HG03521 (cell line): Measurements from ENCODE around the gene IREB2.

Experiments used
- ATAC-seq: cut with Tn5 transposase; IDR thresholded peaks from one replicate; pipeline ENCODE4 v1.9.1; 2021; ENCODE audit warnings: mild to moderate bottlenecking, moderate library complexity; ENCODE audit not compliant: unreplicated experiment

The IREB2 gene

GRCh38 chr15:78406016-78406585 lies 31.9 kb upstream of the IREB2 start:
- no peak for ATAC-seq

- ATAC-seq = no peak
Observed at GRCh38 chr15:78407608-78408354, 30.2 kb upstream of the IREB2 start.

- ATAC-seq = no peak
Observed at GRCh38 chr15:78408355-78408640, 29.7 kb upstream of the IREB2 start.

- ATAC-seq = no peak
Observed at GRCh38 chr15:78408961-78409360, 29.1 kb upstream of the IREB2 start.

- ATAC-seq = no peak
Observed at GRCh38 chr15:78411061-78411460, 27.0 kb upstream of the IREB2 start.

GRCh38 chr15:78414621-78415250 lies 23.3 kb upstream of the IREB2 start:
- ATAC-seq = no peak

GRCh38 chr15:78415284-78415683 lies 22.7 kb upstream of the IREB2 start:
- no peak for ATAC-seq

GRCh38 chr15:78417754-78418630 lies 20.0 kb upstream of the IREB2 start:
- ATAC-seq = no peak

GRCh38 chr15:78418686-78419085 lies 19.3 kb upstream of the IREB2 start:
- ATAC-seq = no peak

GRCh38 chr15:78419367-78419766 lies 18.6 kb upstream of the IREB2 start:
- no peak for ATAC-seq

- ATAC-seq = no peak
Observed at GRCh38 chr15:78420220-78420619, 17.8 kb upstream of the IREB2 start.

GRCh38 chr15:78420766-78421165 lies 17.2 kb upstream of the IREB2 start:
- ATAC-seq = no peak

GRCh38 chr15:78421238-78421965 lies 16.6 kb upstream of the IREB2 start:
- ATAC-seq = no peak

- no peak for ATAC-seq
Observed at GRCh38 chr15:78422571-78423340, 15.3 kb upstream of the IREB2 start.

GRCh38 chr15:78424673-78425072 lies 13.3 kb upstream of the IREB2 start:
- ATAC-seq = no peak

GRCh38 chr15:78425643-78426042 lies 12.4 kb upstream of the IREB2 start:
- no peak for ATAC-seq

- ATAC-seq = no peak
Observed at GRCh38 chr15:78426300-78426699, 11.7 kb upstream of the IREB2 start.

- no peak for ATAC-seq
Observed at GRCh38 chr15:78427953-78428352, 10.1 kb upstream of the IREB2 start.

GRCh38 chr15:78429477-78429876 lies 8.5 kb upstream of the IREB2 start:
- no peak for ATAC-seq

- no peak for ATAC-seq
Observed at GRCh38 chr15:78431955-78432354, 6.1 kb upstream of the IREB2 start.
